Non-pigmented ciliary epithelial cell (primary cell): ENCODE measurements around the gene FMN1.

ENCODE experiments used
- DNase-seq: peaks from one replicate; pipeline ENCODE4 v3.0.0-alpha.2; 2010; ENCODE audit warnings: low read depth

FMN1 gene

GRCh38 chr15:32884146-32884545 lies 310.4 kb downstream of the FMN1 start:
- DNase-seq, result no peak

DNA sequence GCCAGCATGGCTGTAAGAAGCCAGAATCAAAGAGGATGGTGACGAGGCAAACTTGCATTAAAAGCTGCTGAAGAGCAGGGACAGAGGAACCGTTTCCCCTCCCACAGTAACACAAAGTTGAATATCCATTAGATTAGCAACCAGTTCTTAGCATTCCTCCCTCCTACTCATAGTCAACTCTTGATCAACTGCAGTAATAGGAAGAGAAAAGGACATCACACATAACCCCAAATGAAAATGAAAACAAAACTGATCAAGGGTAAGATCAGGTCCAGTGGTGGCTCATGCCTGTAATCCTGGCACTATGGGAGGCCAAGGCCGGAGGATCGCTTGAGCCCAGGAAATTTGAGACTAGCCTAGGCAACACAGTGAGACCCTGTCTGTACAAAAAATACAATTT lies 311.6 kb downstream of the FMN1 start:
- no peak for DNase-seq

- DNase-seq, result no peak
Observed at GRCh38 chr15:32881528-32881927, 313.0 kb downstream of the FMN1 start.

DNA sequence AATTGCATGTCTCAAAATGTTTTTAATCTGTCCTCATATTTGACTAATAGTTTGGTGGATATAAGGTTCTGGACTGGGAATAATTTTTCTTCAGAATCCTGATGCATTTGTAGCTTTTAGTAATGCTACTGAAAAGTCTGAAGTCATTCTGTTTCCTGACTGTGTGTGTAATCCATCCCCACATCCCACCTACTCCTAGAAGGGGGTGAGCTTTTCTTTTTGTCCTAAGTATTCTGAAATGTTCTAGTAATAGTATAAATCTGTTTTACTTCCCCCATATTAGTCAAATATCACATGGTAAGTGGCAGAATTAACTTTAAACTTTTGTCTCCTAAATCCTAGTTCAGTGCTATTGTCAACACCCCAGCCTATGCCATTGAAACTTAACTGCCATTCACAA lies 313.9 kb downstream of the FMN1 start:
- DNase-seq, result no peak

DNA sequence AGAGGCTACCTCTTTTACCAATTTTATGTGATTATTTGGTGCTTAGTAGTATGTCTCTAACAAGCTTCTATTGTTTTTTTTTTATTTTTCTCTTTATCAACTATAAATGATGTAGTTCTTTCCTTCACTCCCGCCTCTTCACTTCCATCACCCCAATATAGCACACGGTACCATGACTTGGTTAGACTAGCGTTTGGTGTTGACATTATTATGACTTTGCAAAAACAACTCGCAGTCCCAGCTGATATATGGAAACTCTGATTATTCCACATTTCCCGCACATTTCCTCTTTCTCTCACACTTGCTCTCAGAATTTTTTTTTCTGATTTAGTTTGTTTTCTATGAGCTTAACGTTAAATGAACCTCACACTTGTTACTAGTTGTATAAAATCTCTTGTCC lies 314.5 kb downstream of the FMN1 start:
- no peak for DNase-seq

DNA sequence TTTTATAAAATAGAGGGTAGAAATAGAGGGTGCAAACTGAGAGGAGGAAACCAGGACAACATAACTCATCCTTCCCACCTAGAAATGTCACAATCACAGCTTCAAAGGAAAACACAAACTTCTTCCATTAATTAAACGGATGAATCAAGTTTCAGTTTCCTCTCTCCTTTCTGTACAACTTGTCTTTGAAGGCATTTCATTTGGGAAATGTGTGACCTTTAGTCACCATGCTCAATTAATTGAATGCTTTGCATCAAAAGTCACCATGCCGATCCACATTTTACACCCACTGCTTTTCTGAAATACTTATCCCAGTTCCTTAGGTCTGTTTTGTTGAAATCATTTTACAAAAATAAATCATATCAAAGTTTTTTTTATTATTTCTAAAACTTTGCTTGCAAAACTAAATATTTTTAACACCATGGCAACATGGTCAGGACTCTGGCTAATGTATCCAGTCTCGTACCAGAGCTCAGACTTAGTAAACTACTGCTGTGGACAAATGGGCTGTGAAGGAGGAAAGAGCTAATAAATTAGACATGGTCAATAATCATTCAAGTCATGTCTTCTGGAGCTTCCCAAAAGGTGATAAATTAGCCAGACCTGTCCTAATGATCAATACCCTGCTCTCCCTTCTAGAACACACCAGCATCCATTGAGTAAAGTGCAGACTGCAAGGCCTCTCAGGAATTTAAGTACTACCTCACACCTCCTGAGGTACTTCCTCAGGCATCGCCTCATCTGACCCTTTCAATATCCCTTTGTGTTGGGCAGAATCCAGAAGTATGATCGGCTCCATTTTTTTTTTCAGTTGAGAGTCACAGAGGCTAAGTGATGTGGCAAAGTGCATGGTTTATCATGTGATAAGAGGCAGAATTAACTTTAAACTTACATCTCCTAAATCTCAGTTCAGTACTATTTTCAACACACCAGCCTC lies 315.4 kb downstream of the FMN1 start:
- DNase-seq, result no peak

DNA sequence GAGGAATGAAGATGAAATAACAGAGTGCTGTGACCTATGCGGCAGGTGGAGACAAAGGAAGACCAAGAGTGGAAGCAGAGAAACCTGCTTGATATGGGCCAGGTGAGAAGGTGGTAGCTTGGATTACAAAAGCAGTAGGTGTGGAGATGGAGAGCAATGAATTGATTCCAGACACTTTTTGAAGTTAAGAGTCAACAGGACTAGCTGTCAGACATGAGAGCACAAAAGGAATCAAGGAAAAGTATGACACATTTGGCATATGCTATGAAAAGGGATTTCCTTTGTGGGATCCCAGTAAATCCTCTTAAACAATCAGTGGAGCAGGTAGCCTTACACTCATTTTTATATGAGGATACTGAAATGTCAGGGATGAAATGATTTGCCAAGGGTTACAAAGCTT lies 316.2 kb downstream of the FMN1 start:
- DNase-seq, result no peak

- no peak for DNase-seq
Observed at GRCh38 chr15:32877252-32878019, 317.1 kb downstream of the FMN1 start.

GRCh38 chr15:32873284-32874114 lies 321.0 kb downstream of the FMN1 start:
- no peak for DNase-seq

DNA sequence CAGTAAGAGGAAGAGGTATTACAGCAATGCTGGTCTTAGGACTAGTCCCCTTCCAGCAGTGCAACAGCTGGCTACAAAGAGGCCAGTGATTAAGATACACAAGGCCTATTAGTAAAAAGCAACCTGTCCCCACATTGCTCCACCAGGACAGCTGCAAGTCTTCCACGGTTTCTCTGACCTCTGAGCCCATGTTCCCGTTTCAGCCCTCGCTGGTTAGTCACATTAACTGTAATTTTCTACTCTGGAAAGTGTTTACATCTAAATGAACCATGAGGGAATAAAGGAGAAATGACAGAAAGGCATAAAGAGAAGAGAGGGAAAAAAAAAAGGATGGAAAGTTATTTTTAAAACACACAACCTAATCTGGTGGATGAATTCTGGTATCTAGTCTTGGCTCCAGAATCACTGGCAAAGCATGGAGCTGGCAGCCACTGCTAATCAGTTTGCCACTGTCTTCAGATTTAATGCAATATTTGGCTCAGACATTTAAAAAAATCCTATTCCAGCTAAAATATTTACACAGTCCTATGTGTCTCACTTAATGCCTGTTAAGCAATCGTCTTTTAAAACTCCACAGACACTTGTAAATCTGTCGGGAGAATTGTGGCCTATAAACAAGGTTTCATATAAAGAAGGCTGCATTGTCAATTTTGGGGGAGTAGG lies 321.8 kb downstream of the FMN1 start:
- DNase-seq, result no peak

GRCh38 chr15:32871883-32872282 lies 322.6 kb downstream of the FMN1 start:
- DNase-seq, result no peak

DNA sequence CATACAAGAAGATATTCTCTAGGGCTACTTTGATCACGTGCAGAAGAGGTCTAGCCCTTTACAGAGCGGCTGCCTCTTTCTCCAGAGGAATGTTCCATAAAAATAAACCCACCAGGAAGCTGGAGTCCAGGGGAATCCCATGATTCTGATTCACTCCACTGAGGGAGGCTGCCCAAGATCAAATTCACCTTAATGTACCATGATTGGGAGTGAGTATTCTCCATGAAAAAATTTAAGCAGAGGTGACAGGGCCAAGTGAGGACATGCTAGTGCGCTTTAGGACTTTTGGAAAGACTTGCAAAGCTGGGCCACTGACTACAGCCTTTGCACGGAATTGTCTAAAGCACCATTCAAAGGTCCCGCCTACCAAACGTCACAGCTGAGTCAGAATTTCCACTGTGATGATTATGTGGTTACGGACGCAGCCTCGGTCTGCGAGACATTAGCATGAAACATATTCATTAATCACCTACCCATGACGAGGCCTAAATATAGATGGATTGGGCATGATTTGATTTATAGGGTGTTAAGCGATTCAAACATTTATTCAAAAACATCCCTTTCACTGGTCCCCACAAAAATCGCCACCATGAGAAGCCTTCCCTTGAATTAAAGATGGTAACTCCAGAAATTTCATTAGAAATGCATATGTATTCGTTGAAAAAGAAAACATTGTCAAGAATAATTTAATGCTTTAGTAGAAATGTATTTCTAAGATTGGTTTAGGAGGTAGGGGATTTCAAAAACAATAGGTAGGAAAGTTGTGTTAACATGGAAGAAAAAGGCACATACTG lies 324.1 kb downstream of the FMN1 start:
- peak; percentile 95 for DNase-seq

- DNase-seq, result no peak
Observed at GRCh38 chr15:32869776-32870175, 324.7 kb downstream of the FMN1 start.

DNA sequence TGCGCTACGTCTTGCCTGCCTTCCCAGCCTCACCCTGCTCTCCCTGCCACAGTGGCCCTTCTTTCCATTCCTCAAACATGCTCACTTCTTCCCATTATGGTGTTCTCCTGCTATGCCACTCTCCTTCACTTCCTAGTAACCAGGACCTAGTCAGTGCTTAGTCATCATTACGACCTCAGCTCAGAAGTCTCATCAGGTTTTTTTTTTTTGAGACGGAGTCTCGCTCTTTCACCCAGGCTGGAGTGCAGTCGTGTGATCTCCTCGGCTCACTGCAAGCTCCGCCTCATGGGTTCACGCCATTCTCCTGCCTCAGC lies 327.2 kb downstream of the FMN1 start:
- peak; percentile 82 for DNase-seq

- DNase-seq, result no peak
Observed at GRCh38 chr15:32866454-32867312, 327.8 kb downstream of the FMN1 start.

- no peak for DNase-seq
Observed at GRCh38 chr15:32864841-32865240, 329.7 kb downstream of the FMN1 start.

DNA sequence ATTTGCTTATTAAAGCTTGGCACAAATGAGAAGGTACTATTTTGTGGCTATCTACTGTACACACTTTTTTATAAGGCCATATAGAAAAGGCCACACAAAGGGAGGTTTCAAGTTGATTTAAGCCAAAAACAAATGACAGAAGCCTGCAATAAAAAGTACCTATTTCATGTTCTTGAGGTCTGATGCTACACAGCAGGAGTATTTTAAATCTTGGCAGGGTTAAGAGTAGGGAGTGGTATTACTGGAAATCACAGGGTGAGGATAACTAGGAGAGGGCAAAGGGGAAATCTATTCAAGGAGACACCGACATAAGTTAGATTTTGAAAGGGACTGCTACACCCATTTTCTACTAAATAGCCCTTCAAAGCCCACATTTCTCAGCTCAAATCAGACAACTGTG lies 330.5 kb downstream of the FMN1 start:
- no peak for DNase-seq

DNA sequence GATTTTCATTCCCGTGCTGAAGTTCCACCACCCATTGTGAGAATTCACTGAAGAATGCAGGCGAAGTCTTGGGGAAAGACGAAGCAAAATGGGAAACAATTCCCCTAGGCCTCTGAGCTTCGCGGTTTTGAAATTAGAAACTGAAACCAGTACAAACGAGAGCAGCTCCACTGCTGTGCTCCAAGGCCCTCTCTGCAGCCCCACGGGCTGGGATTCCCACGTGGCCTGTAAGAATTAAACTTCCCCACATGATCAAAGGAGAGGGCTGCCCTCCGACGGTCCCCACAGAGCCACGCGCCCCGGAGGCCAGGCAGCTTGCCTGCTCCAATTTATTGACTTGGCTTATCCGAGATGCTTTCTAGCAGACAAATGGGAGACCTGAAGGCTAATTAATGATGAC lies 332.8 kb downstream of the FMN1 start:
- no peak for DNase-seq

- DNase-seq, result no peak
Observed at GRCh38 chr15:32861174-32861573, 333.3 kb downstream of the FMN1 start.

DNA sequence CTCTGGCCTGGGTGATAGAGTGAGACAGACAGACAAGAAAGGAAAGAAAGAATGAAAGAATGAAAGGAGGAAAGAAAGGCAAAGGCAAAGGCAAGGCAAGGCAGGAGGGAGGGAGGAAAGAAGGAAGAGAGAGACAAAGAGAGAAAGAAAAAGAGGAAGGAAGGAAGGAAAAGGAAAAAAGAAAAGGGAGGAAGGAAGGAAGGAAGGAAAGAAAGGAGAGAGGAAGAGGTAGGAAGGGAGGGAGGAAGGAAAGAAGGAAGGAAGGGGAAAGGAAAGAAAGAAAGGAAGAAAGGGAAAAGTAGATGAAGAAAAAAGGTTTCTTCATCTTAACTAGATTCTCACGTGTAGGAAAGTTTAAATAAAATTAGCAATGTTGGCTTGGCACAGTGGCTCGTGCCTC lies 334.5 kb downstream of the FMN1 start:
- DNase-seq, result no peak
